ENCODE data around the gene TERC. TPM values are rescaled to one million over a fixed set of nuclear protein-coding genes. Genes with fewer than 3 reads are reported as not detected.

Gene TERC
- 100 to 1,000 TPM in 3 of 4 donors, 10 to 100 TPM in 1; 54.1 to 206 (median 162) TPM for total RNA-seq

DNA sequence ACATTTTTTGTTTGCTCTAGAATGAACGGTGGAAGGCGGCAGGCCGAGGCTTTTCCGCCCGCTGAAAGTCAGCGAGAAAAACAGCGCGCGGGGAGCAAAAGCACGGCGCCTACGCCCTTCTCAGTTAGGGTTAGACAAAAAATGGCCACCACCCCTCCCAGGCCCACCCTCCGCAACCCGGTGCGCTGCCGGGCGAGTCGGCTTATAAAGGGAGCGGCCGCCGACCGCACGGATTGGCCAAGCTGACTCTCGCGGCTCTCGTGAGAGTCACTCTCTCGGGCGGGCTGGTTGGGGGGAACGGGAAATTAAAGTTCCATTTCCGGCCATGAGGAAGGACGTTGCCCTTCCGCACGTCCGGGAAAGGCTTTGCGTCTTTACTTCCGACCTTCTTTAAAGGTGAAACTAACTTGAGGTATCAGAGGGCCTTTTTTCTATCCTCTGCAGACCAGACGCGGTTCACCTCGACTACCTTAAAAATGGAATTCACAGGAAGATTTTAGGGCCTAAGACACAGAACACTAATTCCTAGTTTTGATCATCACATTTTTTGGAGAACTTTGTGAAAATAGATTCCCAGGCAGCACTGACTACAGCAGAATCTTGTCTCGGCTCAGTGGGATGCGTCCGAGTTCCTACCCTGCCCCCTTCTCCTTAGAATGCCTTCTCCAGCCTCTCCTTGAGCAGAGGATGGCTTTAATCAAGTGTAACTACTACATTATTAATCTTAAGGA is at the start of gene TERC:
TSS of gene TERC (minus strand) at position 179 of the 731 bp plus-strand sequence.
- ATAC-seq (ENCODE audit: low FRiP score) (peak; percentile 96), DNase-seq (ENCODE audit: low spot score) (peak; percentile 73)
- TF ChIP-seq, protein P1, sequence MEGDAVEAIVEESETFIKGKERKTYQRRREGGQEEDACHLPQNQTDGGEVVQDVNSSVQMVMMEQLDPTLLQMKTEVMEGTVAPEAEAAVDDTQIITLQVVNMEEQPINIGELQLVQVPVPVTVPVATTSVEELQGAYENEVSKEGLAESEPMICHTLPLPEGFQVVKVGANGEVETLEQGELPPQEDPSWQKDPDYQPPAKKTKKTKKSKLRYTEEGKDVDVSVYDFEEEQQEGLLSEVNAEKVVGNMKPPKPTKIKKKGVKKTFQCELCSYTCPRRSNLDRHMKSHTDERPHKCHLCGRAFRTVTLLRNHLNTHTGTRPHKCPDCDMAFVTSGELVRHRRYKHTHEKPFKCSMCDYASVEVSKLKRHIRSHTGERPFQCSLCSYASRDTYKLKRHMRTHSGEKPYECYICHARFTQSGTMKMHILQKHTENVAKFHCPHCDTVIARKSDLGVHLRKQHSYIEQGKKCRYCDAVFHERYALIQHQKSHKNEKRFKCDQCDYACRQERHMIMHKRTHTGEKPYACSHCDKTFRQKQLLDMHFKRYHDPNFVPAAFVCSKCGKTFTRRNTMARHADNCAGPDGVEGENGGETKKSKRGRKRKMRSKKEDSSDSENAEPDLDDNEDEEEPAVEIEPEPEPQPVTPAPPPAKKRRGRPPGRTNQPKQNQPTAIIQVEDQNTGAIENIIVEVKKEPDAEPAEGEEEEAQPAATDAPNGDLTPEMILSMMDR (IDR thresholded peaks at IDR 0.05) = no peak

DNA sequence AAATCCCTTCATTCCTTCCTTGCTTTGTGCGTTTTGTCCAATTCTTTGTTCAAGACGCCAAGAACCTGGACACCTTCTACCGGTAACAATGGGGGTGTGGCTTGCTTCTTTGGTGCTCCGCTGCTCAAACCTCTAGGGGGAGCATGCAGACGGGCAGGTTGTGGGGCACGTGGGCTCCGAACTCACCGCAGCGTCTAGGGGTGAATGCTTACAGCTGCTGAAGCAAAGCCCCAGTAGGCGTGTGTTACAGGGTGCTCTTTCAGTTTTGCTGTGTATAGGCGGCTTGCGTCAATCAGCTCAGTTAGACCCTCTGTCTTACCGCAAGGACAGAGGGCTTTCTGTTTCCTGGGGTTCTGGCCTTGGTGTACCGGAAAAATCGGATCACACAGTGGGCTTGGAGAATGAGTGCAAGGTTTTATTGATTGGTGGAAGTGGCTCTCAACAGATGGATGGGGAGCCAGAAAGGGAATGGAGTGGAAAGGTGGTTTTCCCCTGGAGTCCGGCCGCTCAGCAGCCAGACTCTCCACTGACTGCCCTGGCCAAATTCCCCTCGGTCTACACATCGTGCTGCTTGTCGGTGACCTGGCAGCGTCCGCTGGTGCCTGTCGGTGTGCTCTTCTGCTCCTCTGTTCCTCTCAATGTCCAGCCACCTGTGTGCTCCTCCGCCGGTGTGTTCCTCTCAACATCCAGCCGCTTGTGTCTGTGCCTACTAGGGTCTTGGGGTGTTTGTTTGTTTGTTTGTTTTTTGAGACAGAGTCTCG is 49.1 kb upstream of the TERC start:
- DNase-seq (ENCODE audit: low spot score) = no peak
- ATAC-seq (ENCODE audit: low FRiP score) = no peak
- TF ChIP-seq, protein P1 (IDR thresholded peaks at IDR 0.05) = no peak

DNA sequence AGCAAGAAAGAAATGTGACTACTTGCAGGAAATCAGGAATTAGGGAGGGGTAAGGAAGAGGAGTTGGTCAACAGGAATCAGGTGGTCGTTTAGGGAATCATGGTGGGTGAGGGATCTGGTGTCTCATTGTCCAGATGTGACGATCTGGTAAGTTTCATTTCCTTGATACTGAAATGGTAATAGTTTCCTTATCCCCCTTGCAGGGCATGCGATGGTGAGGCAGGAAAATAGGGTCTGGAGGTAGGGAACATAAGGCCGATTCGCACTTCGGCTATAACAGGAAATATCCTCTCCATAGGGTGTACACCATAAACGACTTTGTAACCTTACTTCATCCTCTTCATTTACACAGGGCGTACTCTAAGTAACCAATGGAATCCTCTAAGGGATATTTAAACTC is 48.4 kb upstream of the TERC start:
- TF ChIP-seq, protein P1 (IDR thresholded peaks at IDR 0.05) = no peak
- no peak for DNase-seq (ENCODE audit: low spot score)
- no peak for ATAC-seq (ENCODE audit: low FRiP score)

DNA sequence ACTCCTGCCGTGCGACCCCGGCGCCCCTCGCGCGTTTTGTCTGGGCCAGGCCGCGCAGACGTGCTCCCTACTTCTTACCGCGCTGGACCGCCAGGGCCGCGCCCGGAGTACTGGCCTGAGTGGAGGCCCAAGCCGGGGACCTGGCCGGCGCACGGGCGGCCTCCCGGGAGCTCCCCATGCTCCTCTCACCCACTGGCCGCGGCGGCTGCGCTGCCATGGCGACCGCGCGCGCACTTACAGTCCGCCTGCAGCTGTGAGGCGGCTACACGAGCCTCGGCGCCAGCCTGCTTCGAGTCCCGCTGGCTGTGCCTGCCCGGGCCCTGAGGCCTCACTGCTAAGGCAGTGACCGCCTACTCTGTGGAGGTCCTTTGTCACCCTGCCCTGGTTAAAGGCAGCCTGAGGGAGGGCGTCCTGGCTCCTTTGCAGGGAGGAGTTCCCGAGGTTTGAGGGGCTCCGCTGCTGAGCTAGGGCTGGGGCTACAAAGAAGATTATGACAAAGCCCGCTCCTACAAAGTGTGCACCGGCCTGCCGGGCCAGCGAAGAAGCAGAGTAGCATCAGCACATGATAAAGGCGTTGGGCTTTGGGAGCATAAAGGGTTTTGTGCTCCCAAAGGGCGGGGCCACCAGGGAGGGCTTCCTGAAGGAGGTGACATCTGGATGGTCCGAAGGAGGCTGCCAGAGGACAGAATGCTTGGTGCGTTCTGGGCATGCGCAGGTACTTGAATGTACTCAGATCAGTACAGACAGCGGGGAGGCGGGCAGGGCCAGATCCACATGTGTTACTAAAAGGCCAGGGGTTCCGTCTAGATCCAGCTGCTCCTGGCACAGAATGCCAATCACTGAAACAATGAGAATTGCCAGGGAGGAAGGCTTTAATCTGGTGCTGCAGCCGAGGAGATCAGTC is 47.7 kb upstream of the TERC start, which contains the start of the genes LRRC34 and LRRIQ4:
TSS of gene LRRC34 (minus strand) at position 573 of the 904 bp plus-strand sequence. CDS start at position 217, 356 bp downstream.
TSS of gene LRRIQ4 (plus strand) at position 539 of the 904 bp plus-strand sequence. CDS start 9,052 bp downstream, outside the sequence.
- DNase-seq (ENCODE audit: low spot score) = no peak
- TF ChIP-seq, protein P1 (IDR thresholded peaks at IDR 0.05) = no peak
- peak; percentile 88 for ATAC-seq (ENCODE audit: low FRiP score)

DNA sequence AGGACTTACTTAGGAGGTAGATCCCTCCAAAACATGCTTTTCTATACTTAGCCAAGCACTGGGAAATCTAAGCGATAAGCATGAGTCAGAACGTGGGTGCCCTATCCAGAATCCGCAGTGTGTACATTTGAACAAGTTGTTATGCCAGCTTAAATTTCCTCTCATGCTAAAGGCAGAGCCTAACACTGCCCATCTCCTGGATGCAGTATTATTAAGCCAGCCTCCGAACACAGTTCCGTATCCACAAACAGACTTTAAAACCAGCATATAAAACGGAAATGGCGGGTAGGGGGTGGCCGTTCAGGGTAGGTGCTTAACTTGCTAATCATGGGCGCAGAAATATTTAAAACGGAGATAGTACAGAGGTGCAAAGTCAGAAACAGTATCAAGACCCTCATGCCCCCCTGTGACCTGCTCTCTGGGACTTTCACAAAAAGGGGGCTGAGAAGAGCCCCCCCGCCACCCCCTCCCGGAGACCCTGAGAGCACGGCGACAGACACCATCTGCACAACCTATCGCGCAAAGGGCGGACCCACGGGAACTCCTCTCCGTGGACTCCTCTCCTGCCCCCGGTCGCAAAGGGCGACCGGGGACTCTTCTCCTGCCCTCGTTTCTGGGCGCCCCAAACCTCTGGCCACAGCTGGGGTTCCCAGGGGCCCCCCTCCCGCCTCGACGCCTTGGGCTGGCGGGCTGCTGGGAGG is 46.9 kb upstream of the TERC start:
- TF ChIP-seq, protein P1 (IDR thresholded peaks at IDR 0.05) = no peak
- ATAC-seq (ENCODE audit: low FRiP score) (peak; percentile 48), DNase-seq (ENCODE audit: low spot score) (no peak)

DNA sequence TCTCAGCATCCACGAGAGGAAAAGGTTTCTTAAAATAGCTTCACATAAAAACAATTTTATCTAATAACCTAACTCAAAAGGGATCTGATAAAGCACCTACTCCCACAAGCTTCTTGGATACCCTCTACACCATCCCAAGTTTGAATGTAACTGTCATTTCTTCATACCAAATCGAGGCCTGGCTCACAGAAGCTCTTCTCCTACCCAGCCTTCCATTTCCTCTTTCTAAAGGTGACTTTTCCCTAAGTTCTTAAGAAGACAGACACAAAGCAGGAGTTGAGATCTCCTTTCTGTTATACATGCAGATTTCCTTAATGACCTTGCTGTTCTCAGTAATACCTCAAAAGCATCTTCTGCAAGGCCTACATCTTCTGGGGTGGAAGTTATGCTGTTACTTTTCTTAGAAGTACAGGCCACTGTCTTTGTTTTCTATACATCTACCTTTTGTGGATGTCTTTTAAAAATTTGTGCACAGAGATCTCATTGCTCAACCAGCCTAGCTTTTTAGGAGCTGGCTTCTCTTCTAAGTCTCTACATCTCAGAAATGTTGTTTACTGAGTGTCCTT is 44.5 kb upstream of the TERC start:
- TF ChIP-seq, protein P1 (IDR thresholded peaks at IDR 0.05) = no peak
- ATAC-seq (ENCODE audit: low FRiP score) = no peak
- DNase-seq (ENCODE audit: low spot score) = no peak

Measured in omental fat pad (tissue), 4 donors.